Femur (tissue), 1 donor: ENCODE measurements around the gene PTGFRN.

Experiments
- DNase-seq: peaks from one replicate; pipeline ENCODE4 v3.0.0-alpha.2; 2017

Gene PTGFRN

GRCh38 chr1:117009132-117009531 is 99.4 kb downstream of the PTGFRN start:
- no peak for DNase-seq

- no peak for DNase-seq
Observed at GRCh38 chr1:117010310-117010969, 100.7 kb downstream of the PTGFRN start.

- no peak for DNase-seq
Observed at GRCh38 chr1:117011334-117011733, 101.6 kb downstream of the PTGFRN start.

GRCh38 chr1:117013309-117013858 is 103.7 kb downstream of the PTGFRN start:
- no peak for DNase-seq

- DNase-seq = no peak
Observed at GRCh38 chr1:117014209-117014608, 104.5 kb downstream of the PTGFRN start.

GRCh38 chr1:117015724-117016123 is 106.0 kb downstream of the PTGFRN start:
- DNase-seq = no peak

- DNase-seq = no peak
Observed at GRCh38 chr1:117017062-117017461, 107.3 kb downstream of the PTGFRN start.

- peak; percentile 44 for DNase-seq
Observed at GRCh38 chr1:117017648-117018047, 107.9 kb downstream of the PTGFRN start.

GRCh38 chr1:117020526-117021156 is 110.9 kb downstream of the PTGFRN start:
- DNase-seq = no peak

- no peak for DNase-seq
Observed at GRCh38 chr1:117022114-117022513, 112.4 kb downstream of the PTGFRN start.

GRCh38 chr1:117025568-117025967 is 115.9 kb downstream of the PTGFRN start:
- no peak for DNase-seq

- no peak for DNase-seq
Observed at GRCh38 chr1:117026361-117026760, 116.6 kb downstream of the PTGFRN start.

- DNase-seq = no peak
Observed at GRCh38 chr1:117029685-117030084, 120.0 kb downstream of the PTGFRN start.

GRCh38 chr1:117030271-117030877 is 120.7 kb downstream of the PTGFRN start:
- no peak for DNase-seq

- no peak for DNase-seq
Observed at GRCh38 chr1:117032266-117032665, 122.5 kb downstream of the PTGFRN start.

- no peak for DNase-seq
Observed at GRCh38 chr1:117032681-117033539, 123.2 kb downstream of the PTGFRN start.

GRCh38 chr1:117033772-117034171 is 124.1 kb downstream of the PTGFRN start:
- DNase-seq = no peak

GRCh38 chr1:117034791-117035290 is 125.1 kb downstream of the PTGFRN start:
- no peak for DNase-seq

- DNase-seq = no peak
Observed at GRCh38 chr1:117036018-117036461, 126.3 kb downstream of the PTGFRN start.

- DNase-seq = no peak
Observed at GRCh38 chr1:117037802-117038201, 128.1 kb downstream of the PTGFRN start.

GRCh38 chr1:117038236-117038635 is 128.5 kb downstream of the PTGFRN start:
- no peak for DNase-seq
